ENCODE measurements around the gene LILRA2.
"Not testable (repeated sequence)": the region's sequence is repeated elsewhere in the genome, so short reads cannot be mapped to it uniquely, and the experiment has no call there.

The LILRA2 gene

DNA sequence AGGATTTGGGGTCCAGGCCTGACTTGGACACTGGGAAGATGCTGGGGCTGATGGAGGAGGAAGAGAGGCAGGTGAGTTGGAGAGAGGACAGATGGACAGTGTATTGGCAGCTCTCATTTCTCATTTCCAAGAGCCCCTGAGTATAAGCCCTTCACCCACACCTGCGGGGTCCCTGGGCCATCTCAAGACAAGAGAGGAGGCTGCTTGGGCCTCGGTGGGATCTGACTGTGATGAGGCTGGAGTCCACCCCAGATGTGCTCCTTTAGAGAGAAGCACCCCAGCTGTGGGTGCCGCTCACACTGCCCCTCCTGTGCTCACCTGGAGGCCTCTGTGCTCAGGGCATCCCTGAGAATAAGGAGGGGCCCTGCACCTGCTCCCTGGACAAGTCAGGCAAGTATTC, 3.7 kb downstream of the LILRA2 start:
- Histone ChIP-seq H3K36me3 (ENCODE audit: insufficient read depth, low read length) (no peaks in the 10 kb centered on the region), H3K9ac (ENCODE audit: low read depth, low read length) (no peak overlapping the region), H3K9me3 (ENCODE audit: control insufficient read depth, insufficient read depth, low read length) (no peaks in the 10 kb centered on the region), H3K4me1 (ENCODE audit: insufficient read depth, low read length) (no peaks in the 10 kb centered on the region)

DNA sequence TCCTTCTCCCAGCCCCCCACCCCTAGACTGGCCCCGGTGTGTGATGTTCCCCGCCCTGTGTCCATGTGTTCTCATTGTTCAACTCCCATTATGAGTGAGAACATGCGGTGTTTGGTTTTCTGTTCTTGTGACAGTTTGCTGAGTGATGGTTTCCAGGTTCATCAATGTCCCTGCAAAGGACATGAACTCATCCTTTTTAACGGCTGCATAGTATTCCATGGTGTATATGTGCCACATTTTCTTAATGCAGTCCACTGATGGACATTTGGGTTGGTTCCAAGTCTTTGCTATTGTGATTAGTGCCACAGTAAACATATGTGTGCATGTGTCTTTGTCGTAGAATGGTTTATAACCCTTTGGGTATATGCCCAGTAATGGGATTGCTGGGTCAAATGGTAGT, 4.7 kb downstream of the LILRA2 start:
- H3K36me3 ChIP-seq (ENCODE audit: insufficient read depth, low read length); H3K4me1 ChIP-seq (ENCODE audit: insufficient read depth, low read length); H3K9ac ChIP-seq (ENCODE audit: low read depth, low read length); H3K9me3 ChIP-seq (ENCODE audit: control insufficient read depth, insufficient read depth, low read length): not testable (repeated sequence)

DNA sequence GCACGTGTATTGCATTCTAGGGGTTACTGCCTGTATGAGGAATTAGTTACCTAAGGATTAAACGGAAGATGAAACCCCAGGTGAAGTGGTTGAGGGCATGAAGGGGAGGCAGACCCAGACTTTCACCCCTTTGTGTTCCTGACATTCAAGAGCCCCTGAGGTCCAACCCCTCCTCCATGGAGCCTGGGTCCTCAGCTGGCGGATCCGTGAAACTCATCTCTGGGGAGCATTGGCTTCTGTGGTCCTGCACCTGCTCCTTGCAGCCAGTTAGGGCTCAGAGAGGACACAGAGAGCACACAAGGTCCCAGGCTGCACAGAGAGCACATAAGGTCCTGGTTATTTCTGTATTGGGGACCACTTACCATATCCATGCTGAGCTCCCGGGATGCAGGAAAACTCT, 12.8 kb downstream of the LILRA2 start:
- Histone ChIP-seq H3K9ac (ENCODE audit: low read depth, low read length) (no peak overlapping the region), H3K9me3 (ENCODE audit: control insufficient read depth, insufficient read depth, low read length) (no peaks in the 10 kb centered on the region), H3K4me1 (ENCODE audit: insufficient read depth, low read length) (no peaks in the 10 kb centered on the region), H3K36me3 (ENCODE audit: insufficient read depth, low read length) (no peaks in the 10 kb centered on the region)

DNA sequence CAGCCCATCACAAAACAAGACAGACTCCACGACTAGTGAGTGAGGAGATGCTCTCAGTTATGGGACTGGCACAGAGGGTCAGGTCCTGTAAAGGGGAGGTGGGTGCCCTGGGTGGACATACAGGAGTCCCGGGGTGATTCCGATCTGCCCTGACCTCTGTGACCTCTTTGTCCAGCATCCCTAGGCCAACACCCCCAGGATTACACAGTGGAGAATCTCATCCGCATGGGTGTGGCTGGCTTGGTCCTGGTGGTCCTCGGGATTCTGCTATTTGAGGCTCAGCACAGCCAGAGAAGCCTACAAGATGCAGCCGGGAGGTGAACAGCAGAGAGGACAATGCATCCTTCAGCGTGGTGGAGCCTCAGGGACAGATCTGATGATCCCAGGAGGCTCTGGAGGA, 13.4 kb downstream of the LILRA2 start:
- no peaks in the 10 kb centered on the region for H3K4me1 ChIP-seq (ENCODE audit: insufficient read depth, low read length)
- no peaks in the 10 kb centered on the region for H3K9me3 ChIP-seq (ENCODE audit: control insufficient read depth, insufficient read depth, low read length)
- H3K9ac ChIP-seq (ENCODE audit: low read depth, low read length): no peak overlapping the region
- H3K36me3 ChIP-seq (ENCODE audit: insufficient read depth, low read length): no peaks in the 10 kb centered on the region

DNA sequence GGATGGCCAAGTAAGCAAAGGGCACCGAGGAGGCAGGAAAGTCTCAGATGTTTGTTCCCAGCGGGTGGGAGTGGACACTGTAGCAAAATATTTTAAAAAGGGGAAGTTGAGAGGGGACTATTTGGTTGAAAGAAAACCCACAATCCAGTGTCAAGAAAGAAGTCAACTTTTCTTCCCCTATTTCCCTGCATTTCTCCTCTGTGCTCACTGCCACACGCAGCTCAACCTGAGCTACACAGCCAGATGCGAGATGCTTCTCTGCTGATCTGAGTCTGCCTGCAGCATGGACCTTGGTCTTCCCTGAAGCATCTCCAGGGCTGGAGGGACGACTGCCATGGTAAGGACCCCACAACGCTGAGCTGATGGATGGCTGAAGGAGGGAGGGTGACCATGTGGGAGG, 19.9 kb downstream of the LILRA2 start, which contains the start of gene LILRA1:
Gene LILRA1, plus strand, starts transcription at position 188 of the 400 bp plus-strand sequence. CDS start 613 bp downstream, outside the sequence.
- not testable (repeated sequence) for H3K9me3 ChIP-seq (ENCODE audit: control insufficient read depth, insufficient read depth, low read length); H3K4me1 ChIP-seq (ENCODE audit: insufficient read depth, low read length); H3K36me3 ChIP-seq (ENCODE audit: insufficient read depth, low read length); H3K9ac ChIP-seq (ENCODE audit: low read depth, low read length)

DNA sequence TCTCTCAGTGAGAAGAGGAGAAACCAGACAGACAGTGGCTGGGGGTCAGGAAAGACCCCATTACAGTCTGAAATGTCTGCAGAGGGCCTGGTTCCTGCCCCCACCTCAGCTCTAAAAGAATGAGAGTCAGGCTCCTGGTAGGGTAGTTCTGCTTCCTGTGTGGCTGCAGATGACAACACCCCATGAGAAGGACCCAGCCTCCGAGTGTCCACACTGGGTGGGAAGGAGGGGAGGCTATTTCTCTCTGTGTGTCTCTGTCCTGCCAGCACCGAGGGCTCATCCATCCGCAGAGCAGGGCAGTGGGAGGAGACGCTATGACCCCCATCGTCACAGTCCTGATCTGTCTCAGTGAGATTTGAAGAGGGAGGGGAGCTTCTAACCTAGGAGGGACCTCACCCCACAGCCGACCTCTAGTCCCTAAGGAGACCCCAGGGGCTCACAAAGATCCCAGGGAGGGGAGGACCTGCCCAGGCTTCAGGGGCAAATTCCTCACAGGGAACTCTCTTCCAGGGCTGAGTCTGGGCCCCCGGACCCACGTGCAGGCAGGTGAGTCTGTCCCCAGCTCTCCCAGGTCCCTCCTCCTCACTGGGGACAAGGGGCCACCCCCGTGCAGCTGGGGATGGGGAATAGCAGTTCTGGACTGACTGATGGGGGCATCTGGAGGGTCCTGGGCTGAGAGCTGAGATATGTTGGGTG, 20.5 kb downstream of the LILRA2 start:
- H3K36me3 ChIP-seq (ENCODE audit: insufficient read depth, low read length); H3K4me1 ChIP-seq (ENCODE audit: insufficient read depth, low read length); H3K9ac ChIP-seq (ENCODE audit: low read depth, low read length); H3K9me3 ChIP-seq (ENCODE audit: control insufficient read depth, insufficient read depth, low read length): not testable (repeated sequence)

DNA sequence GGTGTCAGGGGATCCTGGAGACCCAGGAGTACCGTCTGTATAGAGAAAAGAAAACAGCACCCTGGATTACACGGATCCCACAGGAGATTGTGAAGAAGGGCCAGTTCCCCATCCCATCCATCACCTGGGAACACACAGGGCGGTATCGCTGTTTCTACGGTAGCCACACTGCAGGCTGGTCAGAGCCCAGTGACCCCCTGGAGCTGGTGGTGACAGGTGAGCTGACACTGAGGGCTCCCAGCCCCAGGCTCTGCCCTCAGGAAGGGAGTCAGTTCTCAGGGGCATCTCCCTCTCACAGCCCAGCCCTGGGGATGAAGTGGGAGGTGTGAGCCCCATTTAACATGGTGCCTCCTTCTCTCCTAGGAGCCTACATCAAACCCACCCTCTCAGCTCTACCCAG, 21.1 kb downstream of the LILRA2 start:
- H3K36me3 ChIP-seq (ENCODE audit: insufficient read depth, low read length): no peaks in the 10 kb centered on the region
- no peaks in the 10 kb centered on the region for H3K9me3 ChIP-seq (ENCODE audit: control insufficient read depth, insufficient read depth, low read length)
- H3K4me1 ChIP-seq (ENCODE audit: insufficient read depth, low read length): no peaks in the 10 kb centered on the region

DNA sequence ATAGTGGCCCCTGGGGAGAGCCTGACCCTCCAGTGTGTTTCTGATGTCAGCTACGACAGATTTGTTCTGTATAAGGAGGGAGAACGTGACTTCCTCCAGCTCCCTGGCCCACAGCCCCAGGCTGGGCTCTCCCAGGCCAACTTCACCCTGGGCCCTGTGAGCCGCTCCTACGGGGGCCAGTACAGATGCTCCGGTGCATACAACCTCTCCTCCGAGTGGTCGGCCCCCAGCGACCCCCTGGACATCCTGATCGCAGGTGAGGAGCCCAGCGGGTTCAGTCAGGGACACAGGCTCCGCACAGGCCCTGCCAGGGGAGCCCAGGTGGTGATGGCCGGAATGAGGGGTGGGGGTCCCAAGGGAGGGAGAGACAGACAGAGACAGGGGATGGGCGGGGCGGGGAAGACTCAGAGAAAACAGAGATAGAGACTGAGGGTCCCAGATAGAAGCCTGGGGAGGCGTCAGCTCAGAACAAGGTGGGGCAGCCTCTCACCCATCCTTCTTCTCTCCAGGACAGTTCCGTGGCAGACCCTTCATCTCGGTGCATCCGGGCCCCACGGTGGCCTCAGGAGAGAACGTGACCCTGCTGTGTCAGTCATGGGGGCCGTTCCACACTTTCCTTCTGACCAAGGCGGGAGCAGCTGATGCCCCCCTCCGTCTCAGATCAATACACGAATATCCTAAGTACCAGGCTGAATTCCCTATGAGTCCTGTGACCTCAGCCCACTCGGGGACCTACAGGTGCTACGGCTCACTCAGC, 22.3 kb downstream of the LILRA2 start:
- not testable (repeated sequence) for H3K36me3 ChIP-seq (ENCODE audit: insufficient read depth, low read length); H3K4me1 ChIP-seq (ENCODE audit: insufficient read depth, low read length); H3K9ac ChIP-seq (ENCODE audit: low read depth, low read length); H3K9me3 ChIP-seq (ENCODE audit: control insufficient read depth, insufficient read depth, low read length)

More for the DNA sequence above, 21.1 kb downstream of the LILRA2 start:
- H3K9ac ChIP-seq (ENCODE audit: low read depth, low read length): no peak overlapping the region

DNA sequence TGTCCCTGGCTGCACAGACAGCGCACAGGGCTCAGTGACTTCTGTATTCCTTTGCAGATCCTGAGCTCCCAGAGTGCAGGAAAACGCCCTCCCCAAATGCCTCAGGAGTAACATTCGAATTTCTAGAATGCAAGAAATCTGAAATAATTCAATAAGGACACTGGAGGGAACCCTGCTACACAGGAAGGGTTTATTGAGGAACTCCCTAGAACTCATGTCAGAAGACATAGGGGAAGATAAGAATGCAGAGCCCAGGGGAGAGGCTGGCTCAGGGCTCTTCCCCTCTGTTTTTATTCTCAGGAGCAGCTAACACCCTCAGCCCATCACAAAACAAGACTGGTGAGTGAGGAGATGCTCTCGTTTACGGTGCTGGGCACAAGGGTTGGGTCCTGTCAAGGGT, 26.6 kb downstream of the LILRA2 start:
- H3K4me1 ChIP-seq (ENCODE audit: insufficient read depth, low read length): no peaks in the 10 kb centered on the region
- H3K36me3 ChIP-seq (ENCODE audit: insufficient read depth, low read length): no peaks in the 10 kb centered on the region
- H3K9ac ChIP-seq (ENCODE audit: low read depth, low read length): no peak overlapping the region
- peaks cover 7% of the 10 kb centered on the region; the same call in 1 of the 2 replicates for H3K9me3 ChIP-seq (ENCODE audit: control insufficient read depth, insufficient read depth, low read length)

DNA sequence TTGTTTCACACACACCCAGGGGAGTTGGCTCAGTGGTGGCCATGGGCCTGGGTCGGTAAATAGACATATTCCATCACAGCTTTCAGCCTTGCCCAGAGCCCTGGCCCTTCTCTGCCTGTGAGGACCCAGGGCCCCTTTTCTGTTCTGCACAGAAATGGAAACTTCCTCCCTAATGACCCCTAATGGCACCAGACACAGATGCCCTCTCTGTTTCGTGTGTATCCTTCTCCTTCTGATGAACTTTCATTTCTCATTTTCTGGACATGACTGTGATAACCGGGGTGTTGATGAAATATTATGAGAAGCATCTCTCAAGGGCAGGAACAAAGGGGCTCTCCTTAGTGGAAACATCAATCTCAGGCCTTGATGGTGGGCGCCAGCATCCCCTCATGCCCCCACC, 32.6 kb downstream of the LILRA2 start:
- H3K4me1 ChIP-seq (ENCODE audit: insufficient read depth, low read length): no peaks in the 10 kb centered on the region
- peaks cover 7% of the 10 kb centered on the region for H3K9me3 ChIP-seq (ENCODE audit: control insufficient read depth, insufficient read depth, low read length)
- no peak overlapping the region for H3K9ac ChIP-seq (ENCODE audit: low read depth, low read length)
- H3K36me3 ChIP-seq (ENCODE audit: insufficient read depth, low read length): no peaks in the 10 kb centered on the region

DNA sequence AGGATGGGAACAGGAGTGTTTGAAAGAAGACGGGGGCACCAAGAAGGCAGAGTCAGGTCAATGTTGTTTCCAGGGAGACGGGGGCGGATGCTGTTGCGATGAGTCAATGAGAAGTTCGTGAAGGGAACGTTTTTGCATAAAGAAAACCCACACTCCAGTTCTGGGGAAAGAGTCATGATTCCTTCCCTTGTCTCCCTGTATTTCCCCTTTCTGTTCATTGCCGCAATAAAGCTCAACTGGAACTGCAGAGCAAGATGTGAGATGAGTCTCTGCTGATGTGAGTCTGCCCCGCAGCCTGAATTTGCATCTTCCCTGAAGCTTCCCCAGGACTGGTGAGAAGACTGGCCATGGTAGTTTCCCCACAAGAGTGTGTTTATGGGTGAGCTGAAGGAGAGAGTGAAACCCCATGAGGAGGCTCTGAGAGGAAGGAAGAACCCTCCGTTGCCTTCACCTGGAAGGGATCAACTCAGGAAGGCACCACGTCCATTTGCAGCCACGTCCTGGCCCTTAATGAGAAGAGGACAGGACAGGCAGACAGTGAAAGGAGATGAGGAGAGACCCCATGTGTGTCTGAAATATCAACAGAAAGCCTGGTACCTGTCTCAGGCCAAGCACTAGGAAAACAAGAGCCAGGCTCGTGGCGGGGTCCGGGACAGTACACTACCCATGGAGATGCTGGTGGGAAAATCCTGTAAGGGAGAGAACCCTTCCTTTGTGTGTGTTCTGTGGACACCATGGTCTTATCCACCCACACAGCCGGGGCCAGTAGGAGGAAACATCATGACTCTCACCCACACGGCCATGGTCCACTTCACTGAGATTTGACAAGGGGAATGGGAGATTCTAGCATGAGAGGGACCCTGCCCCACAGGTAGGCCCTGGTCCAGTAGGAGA, 33.5 kb downstream of the LILRA2 start:
- Histone ChIP-seq H3K4me1 (ENCODE audit: insufficient read depth, low read length) (no peaks in the 10 kb centered on the region), H3K9ac (ENCODE audit: low read depth, low read length) (no peak overlapping the region), H3K36me3 (ENCODE audit: insufficient read depth, low read length) (no peaks in the 10 kb centered on the region), H3K9me3 (ENCODE audit: control insufficient read depth, insufficient read depth, low read length) (peaks cover 7% of the 10 kb centered on the region)

DNA sequence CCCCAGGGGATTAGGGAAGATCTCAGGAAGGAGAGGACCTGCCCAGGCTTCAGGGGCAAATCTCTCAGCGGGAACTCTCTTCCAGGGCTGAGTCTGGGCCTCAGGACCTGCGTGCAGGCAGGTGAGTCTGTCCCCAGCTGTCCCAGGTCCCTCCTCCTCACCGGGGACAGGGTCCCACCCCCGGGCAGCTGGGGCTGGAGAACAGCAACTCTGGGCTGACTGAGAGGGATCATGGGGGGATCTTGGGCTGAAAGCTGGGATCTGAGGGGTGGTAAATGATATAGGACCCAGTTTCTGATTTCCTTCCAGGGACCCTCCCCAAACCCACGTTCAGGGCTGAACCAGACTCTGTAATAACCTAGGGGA, 34.2 kb downstream of the LILRA2 start:
- Histone ChIP-seq H3K9me3 (ENCODE audit: control insufficient read depth, insufficient read depth, low read length) (peaks cover 7% of the 10 kb centered on the region), H3K4me1 (ENCODE audit: insufficient read depth, low read length) (no peaks in the 10 kb centered on the region), H3K36me3 (ENCODE audit: insufficient read depth, low read length) (no peaks in the 10 kb centered on the region), H3K9ac (ENCODE audit: low read depth, low read length) (no peak overlapping the region)

DNA sequence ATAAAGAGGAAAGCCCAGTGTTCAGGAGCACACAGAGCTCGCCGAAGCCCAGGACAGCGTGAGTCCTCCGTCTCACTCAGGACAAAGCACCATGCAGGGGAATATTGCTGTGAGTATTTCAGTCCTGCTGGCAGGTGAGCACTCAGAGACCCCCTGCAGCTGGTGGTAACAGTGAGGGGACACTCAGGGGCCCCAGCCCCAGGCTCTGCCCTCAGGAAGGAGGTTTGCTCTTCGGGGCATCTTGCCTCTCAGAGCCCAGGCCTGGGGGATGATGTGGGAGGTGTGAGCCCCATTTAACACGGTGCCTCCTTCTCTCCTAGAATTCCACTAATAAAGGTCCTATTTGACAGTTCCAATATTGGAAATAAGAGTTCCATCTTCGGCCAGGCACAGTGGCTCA, 34.6 kb downstream of the LILRA2 start:
- Histone ChIP-seq H3K4me1 (ENCODE audit: insufficient read depth, low read length) (no peaks in the 10 kb centered on the region), H3K9me3 (ENCODE audit: control insufficient read depth, insufficient read depth, low read length) (peaks cover 7% of the 10 kb centered on the region), H3K9ac (ENCODE audit: low read depth, low read length) (no peak overlapping the region), H3K36me3 (ENCODE audit: insufficient read depth, low read length) (no peaks in the 10 kb centered on the region)

DNA sequence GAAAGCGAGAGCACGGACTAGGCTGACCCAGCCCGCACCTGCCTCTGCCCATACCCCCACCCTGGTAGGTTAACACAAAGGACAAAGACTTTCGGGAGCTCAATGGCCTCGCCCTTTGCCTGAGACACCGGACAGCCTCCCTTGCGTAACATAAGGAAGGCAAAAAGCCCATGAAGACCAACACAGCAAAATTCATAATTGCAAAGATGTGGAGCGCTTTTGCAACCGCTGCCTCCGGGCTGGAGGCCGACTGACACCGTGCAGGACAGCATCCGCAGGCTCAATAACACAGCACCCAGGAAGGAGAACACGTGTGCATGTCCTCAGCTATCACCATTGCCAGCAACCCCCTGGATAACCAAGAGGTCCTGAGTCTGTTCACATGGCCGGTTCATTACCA, 35.2 kb downstream of the LILRA2 start:
- Histone ChIP-seq H3K36me3 (ENCODE audit: insufficient read depth, low read length) (no peaks in the 10 kb centered on the region), H3K9ac (ENCODE audit: low read depth, low read length) (no peak overlapping the region), H3K9me3 (ENCODE audit: control insufficient read depth, insufficient read depth, low read length) (peaks cover 7% of the 10 kb centered on the region), H3K4me1 (ENCODE audit: insufficient read depth, low read length) (no peaks in the 10 kb centered on the region)

Data from ES-I3 (cell line).